Measurements from ENCODE around the gene CPNE4.

DNA sequence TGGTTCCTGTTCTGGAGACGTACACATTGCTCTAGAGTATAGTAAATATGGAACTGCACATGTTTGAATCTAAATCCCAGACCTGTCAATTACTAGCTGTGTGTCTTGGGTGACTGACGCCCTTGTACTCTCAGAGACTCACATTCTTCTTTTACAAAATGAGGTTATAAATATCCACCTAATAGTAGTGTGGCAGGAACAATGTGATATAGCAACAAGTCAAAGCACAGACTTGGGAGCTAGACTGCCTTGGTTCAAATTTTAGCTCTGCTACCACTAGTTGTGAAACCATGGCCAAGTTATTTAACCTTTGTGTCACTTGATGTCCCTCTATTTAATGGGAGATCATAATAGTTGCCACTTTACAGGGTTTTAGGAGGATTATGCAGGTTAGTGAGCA, 245.6 kb downstream of the CPNE4 start:
- TF ChIP-seq, protein P1, sequence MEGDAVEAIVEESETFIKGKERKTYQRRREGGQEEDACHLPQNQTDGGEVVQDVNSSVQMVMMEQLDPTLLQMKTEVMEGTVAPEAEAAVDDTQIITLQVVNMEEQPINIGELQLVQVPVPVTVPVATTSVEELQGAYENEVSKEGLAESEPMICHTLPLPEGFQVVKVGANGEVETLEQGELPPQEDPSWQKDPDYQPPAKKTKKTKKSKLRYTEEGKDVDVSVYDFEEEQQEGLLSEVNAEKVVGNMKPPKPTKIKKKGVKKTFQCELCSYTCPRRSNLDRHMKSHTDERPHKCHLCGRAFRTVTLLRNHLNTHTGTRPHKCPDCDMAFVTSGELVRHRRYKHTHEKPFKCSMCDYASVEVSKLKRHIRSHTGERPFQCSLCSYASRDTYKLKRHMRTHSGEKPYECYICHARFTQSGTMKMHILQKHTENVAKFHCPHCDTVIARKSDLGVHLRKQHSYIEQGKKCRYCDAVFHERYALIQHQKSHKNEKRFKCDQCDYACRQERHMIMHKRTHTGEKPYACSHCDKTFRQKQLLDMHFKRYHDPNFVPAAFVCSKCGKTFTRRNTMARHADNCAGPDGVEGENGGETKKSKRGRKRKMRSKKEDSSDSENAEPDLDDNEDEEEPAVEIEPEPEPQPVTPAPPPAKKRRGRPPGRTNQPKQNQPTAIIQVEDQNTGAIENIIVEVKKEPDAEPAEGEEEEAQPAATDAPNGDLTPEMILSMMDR (conservative IDR thresholded peaks at IDR 0.05; ENCODE audit: low read length), result no peak
- no peak for TF ChIP-seq EZH2phosphoT487 (IDR thresholded peaks at IDR 0.05; ENCODE audit: borderline replicate concordance)
